Endothelial cell of umbilical vein (primary cell): ENCODE data around the gene CETN3. TPM values are rescaled to one million over a fixed set of nuclear protein-coding genes. Genes with fewer than 3 reads are reported as not detected.

ENCODE experiments used
- BruUV-seq: library from RNA; stranded (reverse); fragments of 400-500 nt; replicated peaks from 2 replicates; lab custom pipeline; 2021; lab: Mats Ljungman, UMichigan
- CTCF ChIA-PET: fragments of 300-600, 350-600 bp; sonication (Branson Sonifier 250); formaldehyde crosslinking; loops from one replicate; lab custom pipeline; 2021; ENCODE audit warnings: antibody characterized with exemption, inconsistent platforms; lab: Charles Lee
- POLR2A ChIA-PET: fragments of 300-600, 350-600 bp; sonication (Branson Sonifier 250); formaldehyde crosslinking; loops from one replicate; lab custom pipeline; 2021; ENCODE audit warnings: antibody characterized with exemption, inconsistent platforms; lab: Charles Lee
- DNase-seq: peaks from one replicate; pipeline ENCODE4 v3.0.0-alpha.2; 2011; ENCODE audit warnings: low read depth, low spot score
- FAIRE-seq: peaks from 2 replicates; lab custom pipeline; 2011; peaks lifted over from hg19 to GRCh38; lab: Jason Lieb, UNC
- H2AFZ ChIP-seq: 2 replicates; pipeline ENCODE4 v1.6.0; 2012; ENCODE audit warnings: low read depth, low read length, control low read depth, inconsistent platforms
- H3K27ac ChIP-seq: 2 replicates; pipeline ENCODE4 v1.5.1; 2011; ENCODE audit warnings: low read depth, mild to moderate bottlenecking, control low read depth, low read length, moderate library complexity; ENCODE audit not compliant: insufficient read depth
- H3K27me3 ChIP-seq, 2 experiments: 2 replicates each; pipeline versions ENCODE4 v1.6.0 to v1.6.1; 2011; ENCODE audit warnings: low read length in 2 of 2, mixed read lengths in 1 of 2; ENCODE audit not compliant: control insufficient read depth in 2 of 2, insufficient read depth in 2 of 2
- H3K36me3 ChIP-seq, 2 experiments: 2 replicates in 1 of 2; 3 replicates in 1 of 2; pipeline ENCODE4 v1.5.1; 2011; ENCODE audit warnings: low read length in 2 of 2, mild to moderate bottlenecking in 1 of 2, moderate library complexity in 1 of 2; ENCODE audit not compliant: control insufficient read depth in 2 of 2, insufficient read depth in 2 of 2; ENCODE audit errors: extremely low read depth in 1 of 2
- H3K4me1 ChIP-seq: 3 replicates; pipeline ENCODE4 v1.5.1; 2011; ENCODE audit warnings: mild to moderate bottlenecking, low read length; ENCODE audit not compliant: control insufficient read depth, insufficient read depth; ENCODE audit errors: extremely low read depth
- H3K4me2 ChIP-seq: 2 replicates; pipeline ENCODE4 v1.6.1; 2011; ENCODE audit warnings: low read length, control low read depth, mixed read lengths; ENCODE audit not compliant: insufficient read depth
- H3K4me3 ChIP-seq, 3 experiments: fragments of 200-600 bp in 1 of 3; sonication (generic), shearing (Covaris generic) in 1 of 3; replicated peaks in 1 of 3; 2 replicates each; pipeline ENCODE4 v1.5.1; 2011 to 2016; ENCODE audit warnings: control low read depth in 3 of 3, low read length in 3 of 3, mild to moderate bottlenecking in 2 of 3, inconsistent platforms in 1 of 3, low read depth in 1 of 3, moderate library complexity in 1 of 3; ENCODE audit not compliant: insufficient read depth in 1 of 3
- H3K79me2 ChIP-seq: 2 replicates; pipeline ENCODE4 v1.6.0; 2012; ENCODE audit warnings: low read length, inconsistent platforms; ENCODE audit not compliant: control insufficient read depth, insufficient read depth
- H3K9ac ChIP-seq: replicated peaks from 2 replicates; pipeline ENCODE3; 2011; ENCODE audit warnings: low read length, control low read depth; ENCODE audit not compliant: insufficient read depth; ENCODE audit errors: extremely low read depth
- H3K9me1 ChIP-seq: replicated peaks from 3 replicates; pipeline ENCODE4 v1.6.0; 2011; ENCODE audit warnings: mild to moderate bottlenecking, low read length; ENCODE audit not compliant: control insufficient read depth, insufficient read depth; ENCODE audit errors: extremely low read depth
- H3K9me3 ChIP-seq: replicated peaks from 2 replicates; pipeline ENCODE4 v1.5.1; 2012; ENCODE audit warnings: low read length, inconsistent platforms; ENCODE audit not compliant: control insufficient read depth, insufficient read depth
- H4K20me1 ChIP-seq: replicated peaks from 2 replicates; pipeline ENCODE3; 2011; ENCODE audit warnings: mild to moderate bottlenecking, low read length; ENCODE audit not compliant: control insufficient read depth, insufficient read depth; ENCODE audit errors: extremely low read depth
- MYC ChIP-seq: IDR thresholded peaks from one replicate; pipeline ENCODE4 v1.6.1; 2011; ENCODE audit warnings: mild to moderate bottlenecking, low read depth, low read length
- POLR2AphosphoS5 ChIP-seq: IDR thresholded peaks from 2 replicates; pipeline ENCODE4 v1.6.1; 2012; ENCODE audit warnings: low read depth, mild to moderate bottlenecking, control low read depth, low read length, moderate library complexity; ENCODE audit not compliant: insufficient read depth
- dilution Hi-C: fragments of 300-500 bp; cut with MboI; formaldehyde crosslinking; loops from one replicate; pipeline ENCODE4 v1.15.0; 2019; ENCODE audit warnings: low sequenced_read_pairs; ENCODE audit not compliant: extremely low pct_ligation_motif_present
- intact Hi-C: fragments of 100-400 bp; cut with micrococcal nuclease; formaldehyde crosslinking; loops from one replicate; pipeline ENCODE4 v1.10.0; 2022
- polyA plus RNA-seq, 4 experiments: library from polyadenylated mRNA; depleted of rRNA in 3 of 4; stranded (reverse) in 3 of 4; unstranded in 1 of 4; fragments of >200 nt; gene quantifications; 2 replicates each; pipeline versions ENCODE4 v1.2.1 to v1.2.3, GENCODE V29; 2011 to 2012; ENCODE audit warnings: missing spikeins in 1 of 4
- total RNA-seq: library from RNA; stranded (reverse); gene quantifications from 2 replicates; pipeline ENCODE4 v1.2.3, GENCODE V29; 2021
- TF ChIP-seq, protein P1 (sequence below), 2 donors: IDR thresholded peaks; 1 replicate in 1 of 2; 2 replicates in 1 of 2; pipeline ENCODE4 v1.5.1; 2011; ENCODE audit warnings: low read length in 2 of 2, mild to moderate bottlenecking in 2 of 2, moderate library complexity in 2 of 2, control low read depth in 1 of 2, inconsistent platforms in 1 of 2, low read depth in 1 of 2; ENCODE audit not compliant: insufficient read depth in 1 of 2; ENCODE audit errors: extremely low read depth in 1 of 2
- TF ChIP-seq, protein P2 (sequence below): IDR thresholded peaks from 2 replicates; pipeline ENCODE4 v1.6.1; 2011; ENCODE audit not compliant: insufficient read depth, insufficient read length

CETN3 gene
- total and polyA plus RNA-seq, 2 donors (not counting 3 experiments of a cell fraction or from before 2014, with no cell fraction given) = 2.2 to 17.3 TPM

DNA sequence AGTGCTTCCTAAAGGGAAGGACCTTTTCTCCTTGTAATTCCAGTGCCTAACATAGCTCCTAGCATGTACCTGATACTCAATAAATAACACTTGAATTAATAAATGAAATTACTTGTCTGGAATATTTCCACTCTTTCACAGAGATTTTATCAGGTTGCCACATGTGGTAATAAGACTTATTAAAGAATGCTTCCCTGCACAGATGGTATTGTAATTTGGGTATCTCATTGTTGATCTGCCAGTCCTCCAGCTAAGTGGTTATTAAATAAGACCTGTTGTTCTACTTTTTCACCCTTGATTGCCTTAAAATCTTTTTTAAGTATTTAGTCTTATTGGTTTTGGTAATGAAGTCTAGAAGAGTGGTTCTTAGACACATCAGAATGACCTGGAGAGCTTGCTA, 28.1 kb upstream of the CETN3 start:
- POLR2A ChIA-PET = no interaction called here
- H3K9me1 ChIP-seq = no peaks in the 10 kb centered on the region
- peaks cover 4 to 5% of the 10 kb centered on the region in 2 experiments for H3K27me3 ChIP-seq
- TF ChIP-seq MYC (no peak), POLR2AphosphoS5 (no peak)
- TF ChIP-seq, protein P1, sequence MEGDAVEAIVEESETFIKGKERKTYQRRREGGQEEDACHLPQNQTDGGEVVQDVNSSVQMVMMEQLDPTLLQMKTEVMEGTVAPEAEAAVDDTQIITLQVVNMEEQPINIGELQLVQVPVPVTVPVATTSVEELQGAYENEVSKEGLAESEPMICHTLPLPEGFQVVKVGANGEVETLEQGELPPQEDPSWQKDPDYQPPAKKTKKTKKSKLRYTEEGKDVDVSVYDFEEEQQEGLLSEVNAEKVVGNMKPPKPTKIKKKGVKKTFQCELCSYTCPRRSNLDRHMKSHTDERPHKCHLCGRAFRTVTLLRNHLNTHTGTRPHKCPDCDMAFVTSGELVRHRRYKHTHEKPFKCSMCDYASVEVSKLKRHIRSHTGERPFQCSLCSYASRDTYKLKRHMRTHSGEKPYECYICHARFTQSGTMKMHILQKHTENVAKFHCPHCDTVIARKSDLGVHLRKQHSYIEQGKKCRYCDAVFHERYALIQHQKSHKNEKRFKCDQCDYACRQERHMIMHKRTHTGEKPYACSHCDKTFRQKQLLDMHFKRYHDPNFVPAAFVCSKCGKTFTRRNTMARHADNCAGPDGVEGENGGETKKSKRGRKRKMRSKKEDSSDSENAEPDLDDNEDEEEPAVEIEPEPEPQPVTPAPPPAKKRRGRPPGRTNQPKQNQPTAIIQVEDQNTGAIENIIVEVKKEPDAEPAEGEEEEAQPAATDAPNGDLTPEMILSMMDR (IDR thresholded peaks at IDR 0.05; ENCODE audit: extremely low read depth in 1 of 2, insufficient read depth in 1 of 2, low read depth in 1 of 2, low read length in 2 of 2) = no peak
- TF ChIP-seq, protein P2, sequence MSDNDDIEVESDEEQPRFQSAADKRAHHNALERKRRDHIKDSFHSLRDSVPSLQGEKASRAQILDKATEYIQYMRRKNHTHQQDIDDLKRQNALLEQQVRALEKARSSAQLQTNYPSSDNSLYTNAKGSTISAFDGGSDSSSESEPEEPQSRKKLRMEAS = no peak
- FAIRE-seq (no peak), DNase-seq (peak; percentile 9)
- CTCF ChIA-PET = interaction anchor here (0.6 to 6.1 kb wide), 10 partner anchors 16 to 1600 kb away, joined by 3 to 90 read pairs (median 4); partner anchors contain the start of genes CETN3 and LYSMD3
- H3K4me1 ChIP-seq = no peaks in the 10 kb centered on the region
- no peak overlapping the region for H3K4me3 ChIP-seq
- dilution Hi-C loops = no loop called here
- H3K4me2 ChIP-seq = no peak overlapping the region
- no peak overlapping the region for H3K9ac ChIP-seq
- no peaks in the 10 kb centered on the region for H3K79me2 ChIP-seq
- no peak overlapping the region for H2AFZ ChIP-seq
- H3K27ac ChIP-seq = no peak overlapping the region
- H3K36me3 ChIP-seq = no peaks in the 10 kb centered on the region
- H3K9me3 ChIP-seq = no peaks in the 10 kb centered on the region
- intact Hi-C loops = loop anchor here (2.0 kb wide), 2 partner anchors 37 to 271 kb away; partner anchors contain the start of genes MBLAC2 and POLR3G
- no TSS peak for BruUV-seq
- no peaks in the 10 kb centered on the region for H4K20me1 ChIP-seq
